HepG2 (cell line): ENCODE data around the gene GOSR1. TPM values are rescaled to one million over a fixed set of nuclear protein-coding genes. Genes with fewer than 3 reads are reported as not detected.

ENCODE experiments used
- CBX5 ChIP-seq: sonication (generic); formaldehyde crosslinking; IDR thresholded peaks from 2 replicates; pipeline ENCODE4 v1.4.0; 2020; ENCODE audit warnings: missing genetic modification reagents, borderline replicate concordance
- HOXA3 ChIP-seq: sonication (generic); formaldehyde crosslinking; IDR thresholded peaks from 2 replicates; pipeline ENCODE4 v1.5.0; 2020; ENCODE audit warnings: missing genetic modification reagents
- NR2F6 ChIP-seq, 2 experiments: IDR thresholded peaks; 2 replicates each; pipeline ENCODE4 v1.6.1; 2016; ENCODE audit warnings: antibody characterized with exemption in 1 of 2, mild to moderate bottlenecking in 1 of 2
- SMARCC2 ChIP-seq: fragments of 450-650 bp; IDR thresholded peaks from 2 replicates; pipeline ENCODE4 v1.6.1; 2017; ENCODE audit warnings: antibody characterized with exemption, mild to moderate bottlenecking
- SOX13 ChIP-seq, 3 experiments: fragments of 450-650 bp in 1 of 3; sonication (generic) in 1 of 3; formaldehyde crosslinking in 1 of 3; IDR thresholded peaks in 2 of 3; conservative IDR thresholded peaks in 1 of 3; 2 replicates each; pipeline versions ENCODE4 v1.5.0 to v1.6.1; 2016 to 2020; ENCODE audit warnings: antibody characterized with exemption in 1 of 3, mild to moderate bottlenecking in 1 of 3, missing compliant biosample characterization in 1 of 3, missing genetic modification reagents in 1 of 3, moderate library complexity in 1 of 3
- ZBTB42 ChIP-seq: sonication (generic); formaldehyde crosslinking; IDR thresholded peaks from 2 replicates; pipeline ENCODE4 v1.5.0; 2020; ENCODE audit warnings: mild to moderate bottlenecking, missing genetic modification reagents
- ZFYVE20 ChIP-seq: sonication (generic); formaldehyde crosslinking; IDR thresholded peaks from 2 replicates; pipeline ENCODE4 v1.8.0; 2023; ENCODE audit warnings: low read depth, mild to moderate bottlenecking, moderate library complexity, missing genetic modification reagents, borderline replicate concordance
- polyA plus RNA-seq, 8 experiments: library from polyadenylated mRNA; depleted of rRNA in 3 of 8; stranded (reverse) in 7 of 8; unstranded in 1 of 8; fragments of >200 nt; fragmentation: Illumina TruSeq in 4 of 8; extraction: Trizol in 4 of 8; gene quantifications; 2 replicates each; pipeline versions ENCODE4 v1.2.1 to v1.2.3, GENCODE V29; 2011 to 2016; ENCODE audit warnings: low read depth in 4 of 8, missing spikeins in 1 of 8, mixed read lengths in 1 of 8; ENCODE audit not compliant: insufficient read depth in 1 of 8
- total RNA-seq, 5 experiments: library from RNA; depleted of rRNA; stranded (reverse); fragments of >200 nt; fragmentation: Illumina TruSeq; extraction: Trizol; gene quantifications; 2 replicates each; pipeline ENCODE4 v1.2.3, GENCODE V29; 2016; ENCODE audit warnings: low read depth in 1 of 5
- TF ChIP-seq, protein P1 (sequence below): IDR thresholded peaks from 2 replicates; pipeline ENCODE4 v1.6.1; 2018; ENCODE audit warnings: missing genetic modification reagents
- TF ChIP-seq, protein P2 (sequence below): sonication (generic); formaldehyde crosslinking; IDR thresholded peaks from 2 replicates; pipeline ENCODE4 v1.9.0; 2021; ENCODE audit warnings: missing genetic modification reagents, borderline replicate concordance
- TF ChIP-seq, protein P3 (sequence below): sonication (generic); formaldehyde crosslinking; IDR thresholded peaks from 2 replicates; pipeline ENCODE4 v1.4.0; 2020; ENCODE audit warnings: missing genetic modification reagents
- TF ChIP-seq, protein P4 (sequence below): sonication (generic); formaldehyde crosslinking; IDR thresholded peaks from 2 replicates; pipeline ENCODE4 v1.4.0; 2020; ENCODE audit warnings: missing genetic modification reagents
- TF ChIP-seq, protein P5 (sequence below): sonication (generic); formaldehyde crosslinking; IDR thresholded peaks from 2 replicates; pipeline ENCODE4 v1.5.0; 2020; ENCODE audit warnings: mild to moderate bottlenecking, missing genetic modification reagents, borderline replicate concordance

GOSR1 gene
- total and polyA plus RNA-seq, 2 of the 13 experiments (the other 11 are each of a cell fraction or from before 2014, with no cell fraction given) = 15.8 to 37.0 TPM

DNA sequence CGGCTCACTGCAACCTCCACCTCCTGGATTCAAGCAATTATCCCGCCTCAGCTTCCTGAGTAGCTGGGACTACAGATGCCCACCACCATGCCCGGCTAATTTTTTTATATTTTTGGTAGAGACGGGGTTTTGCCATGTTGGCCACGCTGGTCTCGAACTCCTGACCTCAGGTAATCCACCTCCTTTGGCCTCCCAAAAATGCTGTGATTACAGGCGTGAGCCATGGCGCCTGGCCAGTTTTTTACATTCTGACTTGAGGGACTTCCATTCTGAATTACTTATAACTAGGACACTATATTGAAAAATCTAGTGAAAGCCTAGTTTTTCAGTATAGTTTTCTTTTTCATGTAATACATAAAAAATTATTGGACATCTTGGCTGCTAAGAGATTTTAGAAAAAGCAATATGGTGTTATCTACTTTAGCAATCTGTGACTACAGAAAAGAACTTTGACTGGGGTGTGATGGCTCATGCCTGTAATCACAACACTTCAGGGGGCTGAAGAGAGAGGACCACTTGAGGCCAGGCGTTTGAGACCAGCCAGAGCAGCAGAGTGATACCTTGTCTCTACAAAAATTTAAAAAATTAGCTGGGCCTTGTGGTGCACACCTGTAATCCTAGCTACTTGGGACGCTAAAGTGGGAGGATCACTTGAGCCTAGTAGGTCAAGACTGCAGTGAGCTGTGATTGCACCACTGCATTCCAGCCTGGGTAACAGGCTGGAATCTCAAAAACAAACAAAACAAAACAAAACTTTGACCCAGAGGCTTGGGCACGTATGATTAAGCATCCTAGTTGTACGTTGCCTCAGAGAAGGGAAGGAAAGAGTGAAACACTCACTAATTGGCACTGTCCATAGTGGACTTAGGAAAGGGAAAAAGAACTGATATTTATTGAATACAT, 26.8 kb upstream of the GOSR1 start (continued):
- TF ChIP-seq, protein P1, sequence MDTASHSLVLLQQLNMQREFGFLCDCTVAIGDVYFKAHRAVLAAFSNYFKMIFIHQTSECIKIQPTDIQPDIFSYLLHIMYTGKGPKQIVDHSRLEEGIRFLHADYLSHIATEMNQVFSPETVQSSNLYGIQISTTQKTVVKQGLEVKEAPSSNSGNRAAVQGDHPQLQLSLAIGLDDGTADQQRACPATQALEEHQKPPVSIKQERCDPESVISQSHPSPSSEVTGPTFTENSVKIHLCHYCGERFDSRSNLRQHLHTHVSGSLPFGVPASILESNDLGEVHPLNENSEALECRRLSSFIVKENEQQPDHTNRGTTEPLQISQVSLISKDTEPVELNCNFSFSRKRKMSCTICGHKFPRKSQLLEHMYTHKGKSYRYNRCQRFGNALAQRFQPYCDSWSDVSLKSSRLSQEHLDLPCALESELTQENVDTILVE (CRISPR knock-in tag) = peak; percentile 27; the same call in 1 of the 2 replicates
- TF ChIP-seq SOX13 (IDR thresholded peaks at IDR 0.05) = no peak
- TF ChIP-seq SOX13 (CRISPR knock-in tag; conservative IDR thresholded peaks at IDR 0.05 in 1 of 2, IDR thresholded peaks at IDR 0.05 in 1 of 2) = peak in 1 of 2 experiments; percentile 84; a peak in 2 of 4 replicates
- peak; percentile 79; the same call in 1 of the 2 replicates for TF ChIP-seq HOXA3 (CRISPR knock-in tag)
- TF ChIP-seq, protein P2, sequence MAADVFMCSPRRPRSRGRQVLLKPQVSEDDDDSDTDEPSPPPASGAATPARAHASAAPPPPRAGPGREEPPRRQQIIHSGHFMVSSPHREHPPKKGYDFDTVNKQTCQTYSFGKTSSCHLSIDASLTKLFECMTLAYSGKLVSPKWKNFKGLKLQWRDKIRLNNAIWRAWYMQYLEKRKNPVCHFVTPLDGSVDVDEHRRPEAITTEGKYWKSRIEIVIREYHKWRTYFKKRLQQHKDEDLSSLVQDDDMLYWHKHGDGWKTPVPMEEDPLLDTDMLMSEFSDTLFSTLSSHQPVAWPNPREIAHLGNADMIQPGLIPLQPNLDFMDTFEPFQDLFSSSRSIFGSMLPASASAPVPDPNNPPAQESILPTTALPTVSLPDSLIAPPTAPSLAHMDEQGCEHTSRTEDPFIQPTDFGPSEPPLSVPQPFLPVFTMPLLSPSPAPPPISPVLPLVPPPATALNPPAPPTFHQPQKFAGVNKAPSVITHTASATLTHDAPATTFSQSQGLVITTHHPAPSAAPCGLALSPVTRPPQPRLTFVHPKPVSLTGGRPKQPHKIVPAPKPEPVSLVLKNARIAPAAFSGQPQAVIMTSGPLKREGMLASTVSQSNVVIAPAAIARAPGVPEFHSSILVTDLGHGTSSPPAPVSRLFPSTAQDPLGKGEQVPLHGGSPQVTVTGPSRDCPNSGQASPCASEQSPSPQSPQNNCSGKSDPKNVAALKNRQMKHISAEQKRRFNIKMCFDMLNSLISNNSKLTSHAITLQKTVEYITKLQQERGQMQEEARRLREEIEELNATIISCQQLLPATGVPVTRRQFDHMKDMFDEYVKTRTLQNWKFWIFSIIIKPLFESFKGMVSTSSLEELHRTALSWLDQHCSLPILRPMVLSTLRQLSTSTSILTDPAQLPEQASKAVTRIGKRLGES (CRISPR knock-in tag) = no peak
- TF ChIP-seq ZBTB42 (CRISPR knock-in tag) = no peak
- no peak for TF ChIP-seq ZFYVE20 (CRISPR knock-in tag)
- TF ChIP-seq NR2F6 (IDR thresholded peaks at IDR 0.05) = peak; percentile 74
- TF ChIP-seq NR2F6 (CRISPR knock-in tag; IDR thresholded peaks at IDR 0.05) = peak; percentile 83
- TF ChIP-seq SMARCC2 = peak; percentile 12; the same call in 1 of the 2 replicates
- TF ChIP-seq, protein P3, sequence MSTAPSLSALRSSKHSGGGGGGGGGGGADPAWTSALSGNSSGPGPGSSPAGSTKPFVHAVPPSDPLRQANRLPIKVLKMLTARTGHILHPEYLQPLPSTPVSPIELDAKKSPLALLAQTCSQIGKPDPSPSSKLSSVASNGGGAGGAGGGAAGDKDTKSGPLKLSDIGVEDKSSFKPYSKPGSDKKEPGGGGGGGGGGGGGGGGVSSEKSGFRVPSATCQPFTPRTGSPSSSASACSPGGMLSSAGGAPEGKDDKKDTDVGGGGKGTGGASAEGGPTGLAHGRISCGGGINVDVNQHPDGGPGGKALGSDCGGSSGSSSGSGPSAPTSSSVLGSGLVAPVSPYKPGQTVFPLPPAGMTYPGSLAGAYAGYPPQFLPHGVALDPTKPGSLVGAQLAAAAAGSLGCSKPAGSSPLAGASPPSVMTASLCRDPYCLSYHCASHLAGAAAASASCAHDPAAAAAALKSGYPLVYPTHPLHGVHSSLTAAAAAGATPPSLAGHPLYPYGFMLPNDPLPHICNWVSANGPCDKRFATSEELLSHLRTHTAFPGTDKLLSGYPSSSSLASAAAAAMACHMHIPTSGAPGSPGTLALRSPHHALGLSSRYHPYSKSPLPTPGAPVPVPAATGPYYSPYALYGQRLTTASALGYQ (CRISPR knock-in tag) = peak; percentile 61
- peak; percentile 86; the same call in 1 of the 2 replicates for TF ChIP-seq CBX5 (CRISPR knock-in tag)
- TF ChIP-seq, protein P4, sequence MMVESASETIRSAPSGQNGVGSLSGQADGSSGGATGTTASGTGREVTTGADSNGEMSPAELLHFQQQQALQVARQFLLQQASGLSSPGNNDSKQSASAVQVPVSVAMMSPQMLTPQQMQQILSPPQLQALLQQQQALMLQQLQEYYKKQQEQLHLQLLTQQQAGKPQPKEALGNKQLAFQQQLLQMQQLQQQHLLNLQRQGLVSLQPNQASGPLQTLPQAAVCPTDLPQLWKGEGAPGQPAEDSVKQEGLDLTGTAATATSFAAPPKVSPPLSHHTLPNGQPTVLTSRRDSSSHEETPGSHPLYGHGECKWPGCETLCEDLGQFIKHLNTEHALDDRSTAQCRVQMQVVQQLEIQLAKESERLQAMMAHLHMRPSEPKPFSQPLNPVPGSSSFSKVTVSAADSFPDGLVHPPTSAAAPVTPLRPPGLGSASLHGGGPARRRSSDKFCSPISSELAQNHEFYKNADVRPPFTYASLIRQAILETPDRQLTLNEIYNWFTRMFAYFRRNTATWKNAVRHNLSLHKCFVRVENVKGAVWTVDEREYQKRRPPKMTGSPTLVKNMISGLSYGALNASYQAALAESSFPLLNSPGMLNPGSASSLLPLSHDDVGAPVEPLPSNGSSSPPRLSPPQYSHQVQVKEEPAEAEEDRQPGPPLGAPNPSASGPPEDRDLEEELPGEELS (CRISPR knock-in tag) = peak; percentile 98
- TF ChIP-seq, protein P5, sequence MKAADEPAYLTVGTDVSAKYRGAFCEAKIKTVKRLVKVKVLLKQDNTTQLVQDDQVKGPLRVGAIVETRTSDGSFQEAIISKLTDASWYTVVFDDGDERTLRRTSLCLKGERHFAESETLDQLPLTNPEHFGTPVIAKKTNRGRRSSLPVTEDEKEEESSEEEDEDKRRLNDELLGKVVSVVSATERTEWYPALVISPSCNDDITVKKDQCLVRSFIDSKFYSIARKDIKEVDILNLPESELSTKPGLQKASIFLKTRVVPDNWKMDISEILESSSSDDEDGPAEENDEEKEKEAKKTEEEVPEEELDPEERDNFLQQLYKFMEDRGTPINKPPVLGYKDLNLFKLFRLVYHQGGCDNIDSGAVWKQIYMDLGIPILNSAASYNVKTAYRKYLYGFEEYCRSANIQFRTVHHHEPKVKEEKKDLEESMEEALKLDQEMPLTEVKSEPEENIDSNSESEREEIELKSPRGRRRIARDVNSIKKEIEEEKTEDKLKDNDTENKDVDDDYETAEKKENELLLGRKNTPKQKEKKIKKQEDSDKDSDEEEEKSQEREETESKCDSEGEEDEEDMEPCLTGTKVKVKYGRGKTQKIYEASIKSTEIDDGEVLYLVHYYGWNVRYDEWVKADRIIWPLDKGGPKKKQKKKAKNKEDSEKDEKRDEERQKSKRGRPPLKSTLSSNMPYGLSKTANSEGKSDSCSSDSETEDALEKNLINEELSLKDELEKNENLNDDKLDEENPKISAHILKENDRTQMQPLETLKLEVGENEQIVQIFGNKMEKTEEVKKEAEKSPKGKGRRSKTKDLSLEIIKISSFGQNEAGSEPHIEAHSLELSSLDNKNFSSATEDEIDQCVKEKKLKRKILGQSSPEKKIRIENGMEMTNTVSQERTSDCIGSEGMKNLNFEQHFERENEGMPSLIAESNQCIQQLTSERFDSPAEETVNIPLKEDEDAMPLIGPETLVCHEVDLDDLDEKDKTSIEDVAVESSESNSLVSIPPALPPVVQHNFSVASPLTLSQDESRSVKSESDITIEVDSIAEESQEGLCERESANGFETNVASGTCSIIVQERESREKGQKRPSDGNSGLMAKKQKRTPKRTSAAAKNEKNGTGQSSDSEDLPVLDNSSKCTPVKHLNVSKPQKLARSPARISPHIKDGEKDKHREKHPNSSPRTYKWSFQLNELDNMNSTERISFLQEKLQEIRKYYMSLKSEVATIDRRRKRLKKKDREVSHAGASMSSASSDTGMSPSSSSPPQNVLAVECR (CRISPR knock-in tag) = peak; percentile 31; the same call in 1 of the 2 replicates
